GM12891 (cell line): ENCODE measurements around the gene NEK8.
A peak's percentile ranks its signal among the peaks of the same experiment; 100 is the strongest.

ENCODE experiments used
- PAX5 ChIP-seq: IDR thresholded peaks from 2 replicates; pipeline ENCODE4 v1.6.1; 2011; ENCODE audit warnings: low read length, moderate library complexity, mild to moderate bottlenecking; ENCODE audit not compliant: insufficient read depth, severe bottlenecking
- POLR2A ChIP-seq: IDR thresholded peaks from 2 replicates; pipeline ENCODE4 v1.6.1; 2011; ENCODE audit warnings: low read depth, low read length, control low read depth
- POLR2AphosphoS5 ChIP-seq: IDR thresholded peaks from 2 replicates; pipeline ENCODE4 v1.6.1; 2011; ENCODE audit warnings: low read depth, low read length, control low read depth
- TAF1 ChIP-seq: IDR thresholded peaks from 2 replicates; pipeline ENCODE4 v1.6.1; 2011; ENCODE audit warnings: low read depth, low read length, control low read depth

- TF ChIP-seq POLR2AphosphoS5 (peak; percentile 74), TAF1 (no peak), POLR2A (no peak; the same call in 1 of the 2 replicates), PAX5 (no peak)
Observed at GRCh38 chr17:28722417-28723158, 6.0 kb upstream of the NEK8 start.
